Esophagus squamous epithelium (tissue), 5 donors: ENCODE measurements around the gene TEX2. TPM values are rescaled to one million over a fixed set of nuclear protein-coding genes. Genes with fewer than 3 reads are reported as not detected.
"Not testable (repeated sequence)": the region's sequence is repeated elsewhere in the genome, so short reads cannot be mapped to it uniquely, and the experiment has no call there.

Experiments
- DNase-seq: peaks from one replicate; lab custom pipeline; 2025; lab: John Stamatoyannopoulos, UW
- H3K27ac ChIP-seq, 4 donors: fragments of 200-600 bp; sonication (generic); one replicate each; pipeline ENCODE4 v1.5.1; 2016 to 2019; ENCODE audit warnings: mild to moderate bottlenecking in 1 of 4
- H3K27me3 ChIP-seq, 4 donors: fragments of 200-600 bp; sonication (generic); 1 replicate in 3 of 4; 2 replicates in 1 of 4; pipeline versions ENCODE4 v1.5.1 to v1.6.0; 2017 to 2021; ENCODE audit warnings: antibody characterized with exemption in 1 of 4
- H3K36me3 ChIP-seq, 3 donors: fragments of 200-600 bp; sonication (generic); one replicate each; pipeline ENCODE4 v1.5.1; 2016 to 2019
- H3K4me1 ChIP-seq, 3 donors: fragments of 200-600 bp; sonication (generic); one replicate each; pipeline ENCODE4 v1.5.1; 2017 to 2019
- H3K4me3 ChIP-seq, 4 donors: fragments of 200-600 bp; sonication (generic); 1 replicate in 3 of 4; 2 replicates in 1 of 4; pipeline ENCODE4 v1.5.1; 2016 to 2019; ENCODE audit warnings: mild to moderate bottlenecking in 2 of 4, moderate library complexity in 1 of 4
- H3K9me3 ChIP-seq, 3 donors: fragments of 200-600 bp; sonication (generic); one replicate each; pipeline ENCODE4 v1.5.1; 2016 to 2019
- CTCF ChIP-seq, 6 experiments: fragments of 450-650 bp in 4 of 6; fragments of 200-600 bp in 2 of 6; sonication (generic) in 2 of 6; IDR thresholded peaks; one replicate each; pipeline ENCODE4 v1.5.1; 2016 to 2019; ENCODE audit warnings: antibody characterized with exemption in 6 of 6, mild to moderate bottlenecking in 4 of 6, moderate library complexity in 4 of 6
- POLR2A ChIP-seq, 4 donors: fragments of 450-650 bp; IDR thresholded peaks; one replicate each; pipeline ENCODE4 v1.6.1; 2017; ENCODE audit warnings: antibody characterized with exemption in 4 of 4, mild to moderate bottlenecking in 4 of 4, moderate library complexity in 3 of 4
- WGBS, 2 donors: methylation state at CpG; one replicate each; pipeline ENCODE4 v1.1.5; 2018; 5-methylcytosine and 5-hydroxymethylcytosine counted together
- intact Hi-C: fragments of 100-400 bp; cut with DNase I; formaldehyde crosslinking; loops from one replicate; pipeline ENCODE4 v1.15.0; 2022
- total RNA-seq, 4 donors: library from RNA; depleted of rRNA; stranded (reverse); fragments of >200 nt; gene quantifications; one replicate each; pipeline ENCODE4 v1.1.0, GENCODE V29; 2016
- donor health status: DM: yes; HTN: yes; CAD: no.

Gene TEX2
- total RNA-seq, 4 donors from 2014 or later, result 25.5 to 33.0 (median 29.7) TPM

- Histone ChIP-seq H3K4me3 (no peak overlapping the region), H3K27ac (peak overlapping the region in 3 of 4 donors; percentile 2 to 39 (median 26)), H3K27me3 (no peaks in the 10 kb centered on the region), H3K36me3 (peaks cover 0 to 29% (median 10%) of the 10 kb centered on the region in 3 donors), H3K4me1 (peaks cover 21 to 83% (median 41%) of the 10 kb centered on the region in 3 donors), H3K9me3 (no peaks in the 10 kb centered on the region)
- DNase-seq, result no peak
- intact Hi-C loops, result no loop called here
- TF ChIP-seq POLR2A (IDR thresholded peaks at IDR 0.05) (no peak), CTCF (IDR thresholded peaks at IDR 0.05) (no peak)
- 76 to 77% methylated on average over 4 of the region's 4 CpGs for WGBS, 2 donors
These were observed 48.1 kb downstream of the TEX2 start for GRCh38 chr17:64214950-64215349.

GRCh38 chr17:64213995-64214811 is 48.9 kb downstream of the TEX2 start:
- H3K4me1 ChIP-seq, result peaks cover 26 to 83% (median 48%) of the 10 kb centered on the region in 3 donors
- DNase-seq, result no peak
- intact Hi-C loops, result no loop called here
- H3K4me3 ChIP-seq, result no peak overlapping the region
- H3K9me3 ChIP-seq, result no peaks in the 10 kb centered on the region
- no peaks in the 10 kb centered on the region for H3K27me3 ChIP-seq
- TF ChIP-seq POLR2A (IDR thresholded peaks at IDR 0.05) (no peak), CTCF (IDR thresholded peaks at IDR 0.05) (no peak)
- WGBS, 2 donors, result 85 to 86% methylated on average over 7 to 13 of the region's 14 CpGs
- H3K36me3 ChIP-seq, result peaks cover 0 to 29% (median 10%) of the 10 kb centered on the region in 3 donors
- H3K27ac ChIP-seq, result peak overlapping the region in 1 of 4 donors; percentile 26

GRCh38 chr17:64212122-64212521 is 50.9 kb downstream of the TEX2 start:
- TF ChIP-seq CTCF (IDR thresholded peaks at IDR 0.05) (no peak), POLR2A (IDR thresholded peaks at IDR 0.05) (no peak)

GRCh38 chr17:64209983-64210382 is 53.1 kb downstream of the TEX2 start:
- Histone ChIP-seq H3K36me3 (peaks cover 0 to 29% (median 10%) of the 10 kb centered on the region in 3 donors), H3K27me3 (no peaks in the 10 kb centered on the region), H3K4me3 (no peak overlapping the region), H3K4me1 (peaks cover 6 to 58% (median 28%) of the 10 kb centered on the region in 3 donors), H3K9me3 (no peaks in the 10 kb centered on the region), H3K27ac (peak overlapping the region; percentile 61 to 83 (median 76))
- intact Hi-C loops, result no loop called here
- WGBS, 2 donors, result 31 to 69% methylated on average over 6 of the region's 6 CpGs
- DNase-seq, result no peak
- TF ChIP-seq POLR2A (IDR thresholded peaks at IDR 0.05) (no peak), CTCF (IDR thresholded peaks at IDR 0.05) (no peak)

More at GRCh38 chr17:64212122-64212521, 50.9 kb downstream of the TEX2 start:
- Histone ChIP-seq H3K36me3 (peaks cover 0 to 29% (median 10%) of the 10 kb centered on the region in 3 donors), H3K9me3 (no peaks in the 10 kb centered on the region), H3K4me1 (peaks cover 21 to 80% (median 49%) of the 10 kb centered on the region in 3 donors), H3K4me3 (no peak overlapping the region), H3K27ac (no peak overlapping the region), H3K27me3 (no peaks in the 10 kb centered on the region)
- no peak for DNase-seq
- whole genome bisulfite sequencing, 2 donors, result 70 to 95% methylated on average over 2 of the region's 2 CpGs
- intact Hi-C loops, result no loop called here

- 37 to 54% methylated on average over 5 of the region's 5 CpGs for WGBS, 2 donors
- TF ChIP-seq CTCF (IDR thresholded peaks at IDR 0.05) (no peak), POLR2A (IDR thresholded peaks at IDR 0.05) (no peak)
- no peak for DNase-seq
- no peaks in the 10 kb centered on the region for H3K9me3 ChIP-seq
- peaks cover 6 to 53% (median 23%) of the 10 kb centered on the region in 3 donors for H3K4me1 ChIP-seq
- H3K27me3 ChIP-seq, result no peaks in the 10 kb centered on the region
- peaks cover 0 to 29% (median 10%) of the 10 kb centered on the region in 3 donors for H3K36me3 ChIP-seq
- H3K4me3 ChIP-seq, result no peak overlapping the region
- intact Hi-C loops, result no loop called here
- H3K27ac ChIP-seq, result peak overlapping the region; percentile 61 to 83 (median 76)
These were observed 53.6 kb downstream of the TEX2 start for GRCh38 chr17:64209356-64209941.

- intact Hi-C loops, H3K27me3 ChIP-seq, H3K9me3 ChIP-seq, H3K4me3 ChIP-seq, DNase-seq: not testable (repeated sequence)
- peak overlapping the region in 2 of 4 donors; percentile 83 for H3K27ac ChIP-seq
- H3K36me3 ChIP-seq, result peaks cover 0 to 24% (median 10%) of the 10 kb centered on the region in 3 donors
- peaks cover 6 to 45% (median 21%) of the 10 kb centered on the region in 3 donors for H3K4me1 ChIP-seq
These were observed 54.4 kb downstream of the TEX2 start for GRCh38 chr17:64208656-64209055.
